Measurements from ENCODE around the gene GAS7.
A peak's percentile ranks its signal among the peaks of the same experiment; 100 is the strongest.

The GAS7 gene

DNA sequence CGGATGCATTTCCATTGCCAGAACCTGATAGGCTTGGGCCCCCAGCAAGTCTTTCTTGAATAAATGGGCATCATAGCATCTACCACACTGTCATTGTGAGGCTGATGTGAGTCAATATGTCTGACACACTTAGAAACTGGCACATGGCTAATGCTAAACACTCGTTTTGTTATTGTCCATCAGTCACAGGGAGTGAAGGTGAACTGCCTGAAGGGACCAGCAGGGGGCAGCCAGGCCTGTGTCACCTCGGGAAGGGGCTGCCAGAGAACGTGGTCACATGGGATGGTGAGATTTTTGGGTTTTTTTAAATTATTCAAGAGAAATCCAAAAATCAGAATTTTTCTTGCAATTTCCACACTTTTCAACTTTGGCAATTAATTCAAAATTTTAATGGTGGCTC is 292.5 kb downstream of the GAS7 start:
- DNase-seq, result peak; percentile 15

DNA sequence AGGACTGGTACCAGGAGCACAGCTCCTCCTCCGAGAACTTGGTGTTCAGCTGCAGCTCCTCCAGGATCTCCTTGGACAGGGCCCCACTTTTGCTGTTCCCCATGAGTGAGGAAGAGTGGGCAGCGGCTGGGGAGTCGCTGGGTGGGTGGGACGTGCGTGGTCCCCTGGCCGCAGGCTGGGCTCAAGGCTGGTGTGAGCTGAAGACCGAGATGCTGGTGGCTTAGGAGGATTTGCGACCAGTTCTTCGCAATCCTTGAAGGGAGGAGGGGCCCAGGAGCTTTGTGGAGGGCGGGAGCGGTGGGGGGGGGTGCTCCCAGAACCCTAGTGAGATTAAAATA is 293.4 kb downstream of the GAS7 start, which contains the start of gene RCVRN:
RCVRN (minus strand) TSS at position 194 of the 338 bp plus-strand sequence; CDS start at position 103, 91 bp downstream.
- no peak for DNase-seq

DNA sequence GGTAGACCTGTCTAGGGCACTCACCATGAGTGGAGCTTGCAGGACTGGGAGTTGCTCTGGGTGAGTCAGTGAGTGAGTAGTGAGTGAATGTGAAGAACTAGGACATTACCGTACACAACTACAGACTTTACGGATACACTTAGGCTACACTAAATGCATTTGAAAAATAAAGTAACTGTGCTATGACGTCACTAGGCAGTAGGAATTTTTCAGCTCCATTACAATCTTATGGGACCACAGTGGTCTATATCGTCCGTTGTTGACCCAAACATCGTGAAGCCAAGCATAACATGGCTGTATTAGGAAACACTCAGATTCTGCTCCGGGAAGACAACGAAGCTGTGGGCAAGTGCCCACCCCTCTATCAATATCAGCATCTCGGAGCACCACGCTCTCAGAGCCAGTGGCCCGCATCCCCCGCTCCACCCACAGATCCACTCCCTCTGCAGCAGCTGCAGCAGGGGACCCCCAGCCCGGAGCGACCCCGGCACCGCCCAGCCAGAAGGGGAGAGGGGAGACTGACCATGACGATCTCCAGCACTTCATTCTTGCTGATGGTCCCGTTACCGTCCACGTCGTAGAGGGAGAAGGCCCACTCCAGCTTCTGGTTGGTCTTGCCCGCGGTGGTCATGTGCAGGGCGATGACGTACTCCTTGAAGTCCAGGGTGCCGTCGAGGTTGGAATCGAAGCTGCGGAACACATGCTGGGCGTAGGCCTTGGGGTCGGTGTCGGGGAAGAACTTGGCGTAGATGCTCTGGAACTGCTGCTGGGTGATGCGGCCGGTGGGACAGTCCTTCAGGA is 293.9 kb downstream of the GAS7 start:
- DNase-seq, result no peak

DNA sequence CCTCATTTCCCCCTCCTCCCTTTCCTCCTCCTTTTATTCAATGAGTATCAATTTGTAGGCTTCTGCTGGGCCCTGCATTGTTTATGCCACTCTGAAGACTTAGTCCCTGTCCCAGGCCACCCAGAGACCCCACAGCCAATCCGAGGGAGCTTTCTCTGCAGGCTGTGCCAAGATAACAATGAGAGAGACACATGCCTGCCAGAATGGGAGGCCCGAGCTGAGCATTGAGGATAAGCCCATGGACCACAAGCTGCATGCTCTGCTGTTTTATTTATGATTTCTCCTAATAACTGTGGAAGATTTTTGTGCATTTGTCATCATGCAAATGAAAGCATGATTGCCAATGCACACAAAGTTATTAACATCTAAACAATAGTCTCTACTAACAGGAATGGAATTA is 296.3 kb downstream of the GAS7 start:
- DNase-seq, result no peak

DNA sequence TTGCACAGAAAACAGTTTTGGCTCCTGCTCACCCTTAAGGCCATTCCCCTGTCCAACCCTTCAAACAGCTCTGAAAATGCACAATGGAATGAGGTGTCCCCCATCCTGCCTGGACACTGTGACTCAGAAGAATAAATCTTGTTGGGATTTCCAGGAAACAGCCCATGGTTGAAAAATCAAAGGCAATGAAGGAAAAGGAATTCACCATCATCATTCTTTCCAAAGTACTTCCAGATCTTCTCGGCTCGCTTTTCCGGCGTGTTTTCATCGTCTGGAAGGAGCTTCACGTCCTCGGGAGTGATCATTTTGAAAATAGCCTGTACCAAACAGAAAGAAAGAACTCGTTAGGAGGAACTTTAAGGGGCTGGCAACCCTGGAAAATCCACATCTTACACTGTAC is 297.6 kb downstream of the GAS7 start:
- DNase-seq, result no peak

DNA sequence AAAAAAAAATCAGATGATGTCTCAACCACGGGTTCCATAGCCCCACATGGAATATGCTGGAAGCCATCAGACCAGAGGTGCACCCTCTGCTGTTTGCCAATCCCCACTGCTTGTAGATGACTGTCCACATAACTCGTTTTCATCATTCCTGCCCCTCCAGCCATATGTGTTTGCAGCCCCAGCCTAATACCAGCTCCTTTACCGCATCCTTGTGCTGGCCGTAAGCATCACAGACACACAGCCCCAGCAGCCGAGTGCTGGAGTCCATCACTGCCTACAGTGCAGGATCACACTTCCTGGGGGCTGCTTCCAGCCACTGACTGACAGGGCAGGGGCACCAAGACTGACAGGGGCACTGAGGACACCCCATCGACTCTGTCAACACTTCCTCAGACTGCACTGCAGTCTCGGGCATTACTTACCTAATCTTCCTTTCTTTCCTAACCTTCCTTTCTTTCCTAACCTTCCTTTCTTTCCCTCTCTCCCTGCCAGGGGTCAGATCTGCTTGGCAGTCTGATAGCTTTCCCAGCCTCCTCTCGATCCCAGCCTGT is 298.3 kb downstream of the GAS7 start:
- DNase-seq, result no peak

DNA sequence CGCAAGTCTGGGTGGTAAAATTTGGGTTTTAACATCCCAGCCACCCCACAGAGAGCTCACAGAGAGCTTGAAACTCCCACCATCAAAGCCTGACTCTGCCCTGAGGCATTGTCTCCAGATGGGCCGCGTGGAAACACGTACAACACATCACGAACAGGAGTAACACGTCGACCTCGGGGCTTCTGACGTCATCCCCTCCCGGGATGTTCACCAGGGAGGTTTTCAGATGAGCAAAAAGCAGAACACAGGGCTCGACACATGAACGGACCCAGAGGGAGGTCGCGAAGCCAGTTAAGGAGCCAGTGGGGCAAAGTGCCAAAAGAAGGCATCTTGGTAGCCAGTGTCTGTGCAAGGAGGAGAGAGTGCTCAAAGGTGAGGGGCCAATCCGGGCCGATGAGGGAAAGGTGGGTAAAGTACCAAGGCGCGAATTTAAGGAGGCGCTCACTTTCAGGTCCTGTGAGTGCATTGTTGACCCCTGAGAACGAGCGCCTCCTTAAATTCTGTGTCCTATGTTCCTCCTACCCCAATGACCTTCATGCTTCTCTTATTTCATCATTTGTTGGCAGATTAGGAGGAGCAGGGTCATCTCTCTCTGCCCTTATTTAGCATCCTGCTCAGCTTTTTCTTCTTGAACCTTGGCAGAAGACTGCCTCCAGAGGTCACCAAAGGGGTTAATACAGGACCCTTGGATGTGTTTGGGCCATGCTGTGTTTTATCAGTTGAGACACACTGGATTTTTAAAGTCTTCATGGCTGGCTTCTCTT is 298.9 kb downstream of the GAS7 start:
- DNase-seq, result no peak

DNA sequence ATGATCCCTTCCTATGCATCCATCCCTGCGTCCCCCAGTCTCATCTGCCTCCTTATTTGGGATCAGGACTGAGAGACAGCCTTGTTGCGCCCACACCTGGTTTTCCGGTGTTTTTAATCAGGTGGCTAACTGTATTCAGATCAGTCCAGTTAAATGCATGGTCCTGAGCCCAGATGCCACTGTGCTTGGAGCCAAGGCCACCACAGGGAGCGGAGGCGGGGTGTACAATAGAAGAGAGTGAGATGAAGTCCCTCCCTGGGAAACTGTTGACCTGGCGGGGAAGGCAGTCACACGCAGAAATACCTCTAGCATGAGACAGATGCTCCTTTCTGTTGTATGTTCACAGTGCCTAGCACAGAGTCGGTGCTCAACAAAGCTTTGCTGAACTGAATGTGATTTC is 299.6 kb downstream of the GAS7 start:
- no peak for DNase-seq

DNA sequence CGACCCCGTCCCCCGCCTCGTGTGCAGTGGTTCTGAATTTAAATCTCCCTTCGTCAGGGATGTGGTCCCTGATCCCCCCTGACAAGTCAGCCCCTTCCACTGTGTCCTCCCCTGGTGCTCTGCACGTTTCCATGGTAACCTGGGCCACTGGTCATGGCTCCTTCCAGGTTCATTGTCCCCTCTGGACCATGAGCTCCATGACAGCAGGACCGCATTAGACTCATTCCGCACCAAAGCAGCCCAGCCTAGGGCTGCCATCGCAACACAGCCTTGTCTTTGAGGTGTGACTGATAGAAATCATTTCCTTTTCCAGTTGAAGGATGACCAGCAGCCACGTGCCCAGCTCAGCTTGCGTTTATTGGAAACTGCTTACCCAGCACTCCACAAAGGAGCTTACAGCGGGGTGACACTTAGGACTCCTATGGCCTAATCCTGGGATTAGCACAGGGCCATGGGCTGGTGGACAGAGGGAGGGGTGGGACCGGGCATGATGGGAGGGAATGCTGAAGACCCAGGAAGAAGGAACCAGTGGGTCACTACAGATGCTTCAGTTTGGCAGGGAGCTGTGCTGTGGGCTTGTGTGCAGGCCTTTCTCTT is 300.9 kb downstream of the GAS7 start:
- DNase-seq, result no peak

DNA sequence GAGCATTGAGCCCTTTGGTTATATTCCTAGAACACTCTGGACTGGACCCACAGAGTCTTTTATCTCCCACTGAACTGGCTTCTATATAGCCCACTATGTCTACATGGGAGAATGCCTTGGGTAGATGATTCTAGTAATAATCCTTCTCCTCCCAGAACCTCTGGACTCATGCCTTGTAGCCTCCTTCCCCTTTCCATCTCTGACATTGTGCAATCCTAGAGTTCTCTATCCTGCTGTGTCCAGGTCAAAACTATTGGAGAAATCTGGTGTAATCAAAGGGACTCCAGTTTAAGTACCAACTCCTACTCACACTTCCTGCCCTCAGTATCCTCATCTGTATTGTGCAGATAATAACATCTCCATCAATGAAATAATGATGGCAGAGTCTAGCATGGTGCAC is 302.5 kb downstream of the GAS7 start:
- DNase-seq, result no peak

DNA sequence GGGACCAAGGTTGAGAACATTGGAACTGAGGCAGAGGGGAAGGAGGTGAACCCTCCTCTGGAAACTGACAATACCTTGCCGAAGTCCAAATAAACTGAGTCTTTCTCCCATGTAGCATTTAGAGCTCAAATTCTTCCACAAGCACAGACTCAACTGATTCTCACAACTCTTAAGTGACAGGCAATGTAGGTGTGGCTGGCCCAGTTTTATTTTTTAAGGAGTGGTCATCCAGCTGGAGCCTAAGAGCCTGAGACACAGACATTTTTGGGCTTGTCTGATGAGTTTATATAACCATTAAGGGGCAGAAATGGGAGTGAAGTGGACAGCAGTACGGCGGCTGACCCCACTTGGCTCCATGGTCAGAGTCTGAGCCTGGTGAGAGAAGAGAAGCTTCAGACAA is 304.2 kb downstream of the GAS7 start:
- DNase-seq, result no peak

DNA sequence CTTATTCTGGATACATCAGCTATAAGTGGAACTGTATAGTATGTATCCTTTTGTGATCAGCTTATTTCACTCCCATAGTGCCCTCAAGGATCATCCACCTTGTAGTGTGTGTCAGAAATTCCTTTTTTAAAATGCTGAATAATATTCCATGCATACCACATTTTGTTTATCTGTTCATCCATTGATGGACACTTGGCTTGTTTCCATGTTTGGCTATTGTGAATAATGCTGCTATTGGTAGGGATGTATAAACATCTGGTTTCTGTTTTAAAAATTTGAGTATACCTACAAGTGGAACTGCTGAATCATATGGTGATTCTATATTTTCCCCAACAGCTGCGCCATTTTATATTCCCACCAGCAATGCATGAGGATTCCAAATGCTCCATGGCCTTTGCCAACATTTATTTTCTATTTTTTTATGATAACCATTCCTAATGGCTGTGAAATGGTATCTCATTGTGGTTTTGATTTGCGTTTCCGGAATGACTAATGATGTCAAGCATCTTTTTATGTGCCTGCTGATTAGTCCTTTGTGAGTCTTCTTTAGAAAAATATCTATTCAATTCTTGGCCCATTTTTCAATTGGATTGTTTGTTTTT is 304.9 kb downstream of the GAS7 start:
- no peak for DNase-seq

DNA sequence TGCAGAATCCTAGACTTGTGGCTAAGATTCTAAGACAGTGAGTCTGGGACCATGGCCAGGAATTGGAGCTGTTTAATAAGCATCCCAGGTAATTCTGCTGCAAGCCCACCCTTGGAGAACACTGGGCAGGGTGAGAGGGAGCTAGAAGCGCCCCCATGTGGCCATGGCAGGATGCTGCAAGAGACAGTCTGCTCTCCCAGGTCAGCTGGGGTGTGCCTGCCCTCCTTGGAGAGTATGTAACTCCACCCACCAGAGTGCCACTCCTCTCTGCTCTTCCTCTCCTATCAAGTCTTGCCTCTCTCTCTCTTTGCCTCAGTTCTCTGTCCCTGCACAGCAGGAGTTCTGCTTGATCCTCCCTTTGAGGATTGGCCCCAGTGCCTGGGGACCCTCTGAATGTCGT is 308.3 kb downstream of the GAS7 start:
- no peak for DNase-seq

DNA sequence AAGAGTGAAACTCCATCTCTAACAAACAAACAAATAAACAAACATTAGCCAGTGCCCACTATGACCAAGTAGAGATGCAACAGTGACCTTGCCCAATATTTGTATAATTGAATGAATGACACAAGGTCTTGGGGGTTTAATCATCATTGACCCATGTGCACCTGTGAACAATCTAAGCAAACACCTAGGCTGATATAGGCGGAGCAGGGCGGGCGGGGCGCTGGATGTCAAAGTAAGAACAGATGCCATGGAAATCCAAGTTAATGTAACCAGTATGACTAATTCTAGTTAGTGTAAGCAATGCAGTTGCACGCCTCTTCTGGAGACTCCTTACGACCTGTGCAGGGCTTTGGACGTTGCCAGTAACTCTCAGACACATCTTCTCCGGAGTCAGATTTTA is 310.9 kb downstream of the GAS7 start:
- no peak for DNase-seq

DNA sequence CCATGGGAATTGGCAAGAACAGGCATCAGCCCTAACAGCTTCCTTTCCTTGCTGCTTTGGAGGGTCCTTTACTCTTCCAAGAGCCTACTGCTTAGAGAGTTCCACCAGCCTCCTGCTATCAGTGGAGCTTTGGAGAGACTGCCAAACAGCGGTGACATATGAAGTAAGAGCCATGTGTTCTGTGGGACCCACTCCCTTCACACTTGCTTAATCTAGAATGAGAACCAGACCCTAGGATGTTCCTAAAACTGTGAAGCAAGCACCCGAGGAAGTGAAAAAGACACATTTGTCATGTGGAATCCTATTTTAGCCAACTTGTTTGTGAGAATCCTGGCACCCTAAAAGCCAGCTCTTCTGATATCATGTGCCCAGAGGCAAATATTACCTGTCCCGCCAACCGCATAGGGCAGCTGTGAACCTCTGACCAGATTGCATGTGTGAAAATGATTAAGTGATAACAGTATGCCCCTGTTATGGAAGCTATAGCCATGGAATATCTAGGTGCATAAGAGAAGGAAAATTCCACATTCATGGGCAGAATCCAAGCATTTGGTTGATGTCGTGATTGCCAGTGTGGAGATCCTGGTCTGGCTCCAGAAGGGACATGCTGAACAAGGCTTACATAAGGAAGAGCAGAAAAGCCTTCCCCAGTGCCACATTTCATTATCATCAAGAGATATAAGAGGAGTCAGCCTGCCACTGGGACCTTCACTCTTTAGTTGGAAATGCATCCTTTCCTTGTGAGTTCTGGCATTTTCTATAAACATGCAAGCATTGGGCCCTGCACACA is 312.1 kb downstream of the GAS7 start:
- DNase-seq, result no peak

DNA sequence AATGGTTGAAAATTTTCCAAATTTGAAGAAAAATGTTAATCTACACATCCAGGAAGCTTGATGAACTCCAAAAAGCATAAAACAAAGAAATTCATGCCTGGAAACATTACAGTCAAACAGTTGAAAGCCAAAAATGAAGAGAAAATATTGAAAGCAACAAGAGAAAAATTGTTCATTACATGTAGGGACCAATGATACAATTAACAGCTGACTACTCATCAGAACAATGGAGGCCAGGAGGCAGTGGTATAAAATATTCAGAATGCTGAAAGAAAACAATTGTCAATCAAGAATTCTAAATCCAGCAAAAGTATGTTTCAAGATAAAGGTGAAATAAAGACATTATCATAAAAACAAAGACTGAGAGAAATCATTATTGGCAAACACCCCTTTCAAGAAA is 315.0 kb downstream of the GAS7 start:
- no peak for DNase-seq

DNA sequence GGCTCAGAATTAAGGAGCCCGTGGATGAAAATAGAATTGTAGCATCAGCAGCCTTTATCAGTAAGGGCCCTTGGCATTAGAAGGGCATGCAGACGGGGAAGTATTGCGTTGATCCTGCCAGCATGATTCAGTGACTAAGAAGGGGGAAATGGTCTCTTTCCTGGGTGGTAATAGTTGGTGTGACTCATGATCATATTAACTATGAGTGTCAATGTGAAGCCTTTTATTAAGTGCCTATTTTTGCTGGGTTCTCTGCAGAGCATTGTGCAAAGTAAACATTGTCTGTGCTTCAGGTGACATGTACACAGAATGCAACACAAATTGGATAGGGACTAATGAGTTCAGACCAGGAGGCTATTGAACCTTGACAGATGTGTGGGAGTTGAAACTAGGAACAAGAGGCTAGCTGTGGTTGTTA is 317.8 kb downstream of the GAS7 start:
- no peak for DNase-seq

DNA sequence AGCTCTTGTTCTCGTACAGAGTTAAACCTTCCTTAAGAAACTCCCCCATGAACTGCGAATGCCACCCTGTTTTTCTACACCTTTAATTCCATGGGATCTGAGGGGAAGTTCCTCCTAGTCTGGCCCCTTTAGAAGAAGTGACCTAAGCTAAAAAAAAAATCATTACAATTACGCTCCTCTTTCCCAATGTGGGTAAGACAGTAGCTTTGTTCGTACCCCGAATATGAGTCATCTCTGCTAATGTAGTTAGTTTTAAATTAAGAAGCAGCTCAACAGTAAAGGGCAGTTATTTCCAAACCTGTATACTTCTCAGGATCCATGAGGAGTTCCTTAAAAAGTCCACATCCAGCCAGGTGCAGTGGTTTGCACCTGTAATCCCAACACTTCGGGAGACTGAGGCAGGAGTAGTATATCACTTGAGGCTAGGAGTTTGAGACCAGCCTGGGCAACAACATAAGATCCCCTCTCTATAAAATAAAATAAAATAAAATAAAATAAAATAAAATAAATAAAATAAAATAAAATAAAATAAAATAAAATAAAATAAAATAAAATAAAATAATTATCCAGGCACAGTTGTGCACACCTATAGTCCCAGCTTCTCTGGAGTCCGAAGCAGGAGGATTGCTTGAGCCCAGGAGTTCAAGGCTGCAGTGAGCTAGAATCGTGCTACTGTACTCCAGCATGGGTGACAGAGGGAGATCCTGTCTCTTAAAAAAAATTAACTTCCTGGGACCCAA is 319.4 kb downstream of the GAS7 start:
- no peak for DNase-seq

DNA sequence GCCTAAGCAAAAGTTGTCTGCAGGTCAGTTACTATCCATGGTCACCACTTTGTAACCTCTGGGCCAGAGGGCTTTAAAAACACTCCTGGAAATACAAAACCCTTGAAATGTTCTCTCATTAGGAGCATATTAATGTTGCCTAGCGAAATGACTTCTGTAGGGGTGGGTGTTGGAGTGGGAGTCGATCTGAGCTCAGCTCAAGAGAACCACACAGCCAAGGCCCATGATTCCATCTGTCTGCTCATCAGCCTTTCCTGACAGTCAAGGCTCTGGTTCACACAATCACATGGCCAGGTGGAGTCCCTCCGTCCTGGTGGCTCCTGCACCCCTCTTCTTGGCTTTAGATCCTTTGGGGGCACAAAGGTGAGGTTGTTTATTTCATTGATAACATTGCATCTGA is 320.1 kb downstream of the GAS7 start:
- no peak for DNase-seq

DNA sequence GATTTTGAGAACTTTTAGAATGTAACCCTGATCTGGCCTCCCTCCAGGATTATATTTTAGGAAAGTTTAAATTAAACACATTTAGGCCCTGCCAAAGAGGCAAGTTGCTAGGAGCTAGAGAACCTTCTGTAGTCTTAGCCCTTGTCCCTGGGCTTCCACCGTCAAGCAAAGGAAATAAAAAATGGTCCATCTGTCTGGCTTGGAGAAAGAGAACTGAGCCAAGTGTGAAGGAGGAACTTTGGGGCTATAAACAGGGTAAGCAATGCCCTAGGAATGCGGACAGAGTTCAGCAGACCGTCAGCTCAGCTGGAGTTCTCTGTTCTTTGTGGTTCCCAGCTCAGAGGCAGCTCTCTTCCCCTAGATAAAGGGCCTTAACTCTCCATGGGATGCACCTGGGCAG is 323.0 kb downstream of the GAS7 start:
- no peak for DNase-seq

DNA sequence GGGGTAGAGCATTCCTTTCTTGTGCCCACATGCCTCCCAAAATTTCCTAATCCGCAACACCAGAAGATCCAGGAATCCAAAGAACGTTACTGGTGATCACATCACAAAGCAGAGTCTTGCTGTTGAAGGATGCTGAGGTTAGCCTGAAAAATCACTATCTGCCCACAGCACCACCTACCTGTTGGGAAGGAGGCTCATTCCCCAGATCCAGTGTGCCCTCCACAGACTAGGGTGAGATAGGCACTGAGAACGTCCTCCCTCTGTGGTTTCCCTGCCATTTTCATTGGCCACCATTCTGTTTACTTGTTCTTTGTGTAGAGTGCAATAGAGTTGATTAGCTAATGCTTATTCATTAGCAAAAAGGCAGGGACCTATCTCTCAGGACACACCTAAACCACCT is 323.7 kb downstream of the GAS7 start:
- DNase-seq, result no peak

DNA sequence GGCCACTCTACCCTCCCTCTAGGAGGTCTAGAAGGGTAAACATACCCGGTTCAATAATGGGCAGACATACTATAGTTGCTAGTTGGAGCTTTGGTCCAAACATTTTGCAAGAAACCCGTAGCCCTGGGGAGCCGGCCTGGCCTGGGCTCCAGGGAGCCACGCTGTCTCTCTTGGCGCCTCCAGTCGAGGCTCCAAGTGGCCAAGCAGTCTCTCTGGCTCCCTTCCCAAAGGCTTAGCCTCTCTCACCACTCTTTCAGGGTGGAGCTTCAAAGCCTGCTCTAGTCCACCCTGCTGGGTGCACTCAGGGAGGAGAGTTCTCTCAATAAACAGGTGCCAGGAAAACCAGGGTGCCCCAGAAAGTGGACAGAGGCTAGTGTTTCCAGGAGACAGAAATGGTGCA is 325.6 kb downstream of the GAS7 start:
- no peak for DNase-seq

Data from activated gamma-delta T cell treated with Interleukin-2 at 50 U/mL for 16 hours (primary cell).